GM19372 (cell line): ENCODE data around the gene KLF13.

Source experiments
- ATAC-seq: cut with Tn5 transposase; IDR thresholded peaks from one replicate; pipeline ENCODE4 v1.9.1; 2021; ENCODE audit warnings: mild to moderate bottlenecking, low read depth, moderate library complexity; ENCODE audit not compliant: unreplicated experiment

KLF13 gene

DNA sequence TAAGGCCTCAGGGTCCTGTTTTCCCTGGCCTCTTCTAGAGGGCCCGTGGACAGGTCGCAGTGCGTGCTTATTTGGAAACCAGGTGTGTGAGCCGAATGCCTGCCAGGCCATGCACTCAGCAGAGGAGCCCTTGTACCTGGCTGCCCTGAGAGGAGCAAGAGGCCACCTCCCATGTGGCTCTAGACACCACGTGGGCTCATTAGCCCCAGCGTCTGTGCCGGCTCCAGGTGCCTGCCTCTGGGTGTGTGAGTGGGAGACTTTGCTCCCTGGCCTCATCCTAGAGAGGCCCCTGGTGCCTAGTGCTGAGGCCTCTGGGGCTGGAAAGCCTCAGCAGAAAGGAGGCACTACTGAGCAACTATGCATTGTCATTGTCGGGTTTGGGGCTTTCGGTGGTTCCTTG is 50.4 kb downstream of the KLF13 start:
- ATAC-seq: no peak

DNA sequence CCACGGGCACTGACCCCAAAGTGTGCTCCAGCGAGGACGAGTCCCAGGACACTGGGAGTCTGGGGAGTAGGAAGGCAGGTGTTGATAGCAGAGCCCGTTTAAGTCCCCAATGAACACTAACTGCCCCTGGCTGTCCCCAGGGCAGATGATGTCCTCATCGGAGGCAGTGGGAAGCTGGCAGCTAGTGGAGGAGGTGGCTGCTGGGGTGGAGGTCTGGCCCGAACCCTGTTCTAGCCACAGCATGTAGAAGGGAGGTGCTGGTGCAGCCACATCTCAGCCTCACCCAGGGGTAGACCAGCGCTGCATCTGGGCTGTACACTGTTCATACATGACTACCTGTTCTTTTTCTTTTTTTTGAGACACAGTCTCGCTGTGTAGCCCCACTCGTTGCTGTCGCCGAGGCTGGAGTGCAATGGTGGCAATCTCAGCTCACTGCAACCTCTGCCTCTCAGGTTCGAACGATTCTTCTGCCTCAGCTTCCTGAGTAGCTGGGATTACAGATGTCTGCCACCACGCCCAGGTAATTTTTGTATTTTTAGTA is 51.8 kb downstream of the KLF13 start:
- no peak for ATAC-seq

DNA sequence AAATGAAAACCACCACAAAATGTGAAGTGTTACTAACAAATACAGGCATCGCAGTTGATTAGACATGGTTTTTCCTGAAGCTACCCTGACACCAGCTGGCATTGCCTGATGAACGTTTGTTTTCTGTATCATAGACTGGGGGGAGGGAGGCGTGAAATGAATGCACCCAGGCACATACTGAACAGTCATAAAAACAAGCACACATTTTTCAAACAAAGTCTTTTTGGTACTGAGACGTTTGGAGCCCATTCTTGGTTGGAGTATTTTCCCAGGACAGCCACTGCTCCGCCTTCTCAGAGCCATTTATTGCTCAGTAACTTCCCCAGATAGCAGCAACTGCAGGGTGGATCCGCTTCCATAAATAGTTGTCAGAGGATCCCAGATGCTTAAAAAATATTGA is 52.4 kb downstream of the KLF13 start:
- no peak for ATAC-seq

GRCh38 chr15:31379577-31379976 is 52.9 kb downstream of the KLF13 start:
- no peak for ATAC-seq

DNA sequence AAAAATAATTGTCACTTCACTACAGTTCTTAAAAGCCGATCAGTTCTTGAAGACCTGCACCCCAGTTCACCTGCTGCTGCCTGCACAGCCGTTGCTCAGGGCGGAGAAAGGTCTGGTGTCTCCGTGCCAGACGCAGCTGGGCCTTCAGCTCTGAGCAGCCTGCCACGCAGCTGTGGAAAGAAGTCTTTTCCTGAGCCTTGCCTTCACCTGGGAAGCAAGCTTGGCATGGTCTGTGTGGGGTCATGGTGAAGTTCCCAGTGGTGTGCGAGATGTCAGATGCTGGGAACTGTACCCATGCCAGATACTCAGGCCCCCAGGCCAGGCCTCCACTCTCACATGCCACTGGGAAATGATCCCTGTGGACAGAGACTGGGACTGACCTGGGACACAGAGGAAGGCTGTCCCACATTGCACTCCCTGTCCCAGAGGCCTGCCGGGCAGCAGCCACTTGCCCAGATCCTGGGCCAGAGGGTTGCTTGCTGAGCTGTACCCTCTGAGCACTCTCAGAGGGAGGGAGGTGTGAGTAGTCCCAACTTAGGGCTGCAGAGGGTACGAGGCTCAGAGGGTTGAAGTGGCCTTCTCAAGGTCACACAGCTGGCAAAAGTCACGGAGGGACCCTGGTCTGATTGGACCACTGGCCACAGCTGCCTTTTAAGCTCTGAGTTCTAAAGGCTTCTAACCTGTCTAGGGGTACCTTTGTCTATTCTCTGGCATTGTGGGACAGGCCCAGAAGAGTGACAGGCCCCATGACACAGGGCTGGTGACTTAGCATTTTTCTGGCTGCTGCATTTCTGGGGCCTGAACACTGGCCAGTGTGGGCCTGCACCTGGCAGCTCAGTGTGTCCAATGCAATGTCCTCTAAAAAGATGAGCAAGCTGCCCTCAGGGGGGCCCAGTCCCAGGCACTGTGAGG is 55.4 kb downstream of the KLF13 start:
- no peak for ATAC-seq

DNA sequence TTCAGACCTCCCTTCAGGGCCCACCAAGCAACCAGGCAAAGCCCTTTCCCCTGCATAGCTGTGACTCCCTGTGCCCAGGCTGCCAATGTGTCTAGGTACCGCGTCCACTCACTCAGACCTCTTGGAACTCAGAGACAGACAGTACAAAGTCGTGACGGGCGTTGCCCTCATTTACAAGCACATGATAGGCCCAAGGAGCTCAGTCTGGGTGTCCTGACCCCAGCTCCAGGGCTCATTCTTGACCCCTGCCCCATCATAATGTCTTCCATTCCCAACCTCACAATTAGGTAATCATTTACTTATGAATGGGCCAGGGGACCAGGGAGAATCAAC is 56.0 kb downstream of the KLF13 start:
- no peak for ATAC-seq

DNA sequence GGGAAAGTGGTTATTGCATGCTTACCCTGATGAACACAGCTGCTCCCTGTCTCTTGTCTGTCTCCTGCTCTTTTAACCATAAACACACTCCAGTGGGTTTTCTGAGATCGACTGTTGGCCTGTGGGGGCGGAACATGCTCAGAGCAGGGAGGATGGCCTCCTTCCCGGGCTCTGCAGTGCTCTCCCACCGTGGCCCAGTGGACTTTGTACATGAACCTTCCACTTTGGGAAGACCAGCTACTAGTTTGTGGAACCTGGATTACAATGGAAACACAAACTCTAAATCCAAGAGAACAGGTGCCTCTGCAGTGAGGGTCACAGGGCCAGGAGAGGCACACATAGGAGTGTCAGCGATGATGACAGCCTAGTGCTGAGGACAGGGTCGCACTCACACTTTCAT is 56.5 kb downstream of the KLF13 start:
- ATAC-seq: no peak

GRCh38 chr15:31384568-31384967 is 57.9 kb downstream of the KLF13 start:
- no peak for ATAC-seq

- ATAC-seq: no peak
Observed at GRCh38 chr15:31385736-31386135, 59.1 kb downstream of the KLF13 start.

- ATAC-seq: no peak
Observed at GRCh38 chr15:31387092-31387478, 60.5 kb downstream of the KLF13 start.

DNA sequence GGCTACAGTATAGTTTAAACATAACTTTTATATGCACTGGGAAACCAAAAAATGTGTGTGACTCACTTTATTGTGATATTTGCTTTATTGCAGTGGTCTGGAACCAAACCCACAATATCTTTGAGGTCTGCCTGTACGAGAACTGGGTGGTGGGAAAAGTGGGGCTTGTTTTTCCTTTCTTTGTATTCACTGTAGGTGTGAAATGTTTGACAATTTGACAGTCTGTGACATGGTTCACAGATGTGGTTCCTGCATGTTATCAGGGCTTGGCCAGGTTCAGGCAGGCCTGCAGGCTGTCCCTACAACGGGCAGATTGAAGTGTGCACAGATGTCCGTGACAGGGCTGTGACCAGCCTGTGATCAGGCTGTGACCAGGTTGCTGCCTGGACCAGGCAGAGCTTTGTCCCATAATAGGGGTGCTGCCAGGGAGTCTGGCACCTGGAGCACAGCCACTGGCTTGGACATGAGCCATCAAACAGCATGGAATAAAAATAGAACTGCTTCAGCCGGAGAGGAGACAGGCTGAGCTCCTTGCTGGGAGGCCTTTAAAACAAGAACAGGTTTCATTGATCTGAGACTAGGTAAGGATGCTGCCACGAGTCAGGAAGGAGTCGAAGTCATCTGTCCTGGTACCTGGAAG is 61.0 kb downstream of the KLF13 start:
- no peak for ATAC-seq

DNA sequence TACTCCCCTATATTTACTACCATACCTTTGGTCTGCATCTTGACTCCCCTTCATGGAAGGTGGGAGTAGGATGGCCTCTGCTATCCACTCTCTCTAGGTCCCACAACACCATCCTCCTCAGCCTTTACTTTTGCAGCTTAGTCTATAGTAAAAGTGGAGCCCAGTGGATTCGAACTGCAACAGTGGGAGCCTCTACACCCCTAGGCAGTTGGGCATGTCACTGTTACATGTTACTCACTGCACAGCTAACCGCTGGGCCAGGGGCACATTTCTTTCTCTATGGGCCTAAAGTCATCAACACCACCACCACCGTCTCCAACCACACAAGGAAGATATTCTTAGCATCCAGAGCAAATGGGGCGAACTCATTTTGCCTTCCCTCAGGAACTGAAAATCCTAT is 62.9 kb downstream of the KLF13 start:
- ATAC-seq: no peak

GRCh38 chr15:31390029-31390428 is 63.4 kb downstream of the KLF13 start:
- no peak for ATAC-seq

DNA sequence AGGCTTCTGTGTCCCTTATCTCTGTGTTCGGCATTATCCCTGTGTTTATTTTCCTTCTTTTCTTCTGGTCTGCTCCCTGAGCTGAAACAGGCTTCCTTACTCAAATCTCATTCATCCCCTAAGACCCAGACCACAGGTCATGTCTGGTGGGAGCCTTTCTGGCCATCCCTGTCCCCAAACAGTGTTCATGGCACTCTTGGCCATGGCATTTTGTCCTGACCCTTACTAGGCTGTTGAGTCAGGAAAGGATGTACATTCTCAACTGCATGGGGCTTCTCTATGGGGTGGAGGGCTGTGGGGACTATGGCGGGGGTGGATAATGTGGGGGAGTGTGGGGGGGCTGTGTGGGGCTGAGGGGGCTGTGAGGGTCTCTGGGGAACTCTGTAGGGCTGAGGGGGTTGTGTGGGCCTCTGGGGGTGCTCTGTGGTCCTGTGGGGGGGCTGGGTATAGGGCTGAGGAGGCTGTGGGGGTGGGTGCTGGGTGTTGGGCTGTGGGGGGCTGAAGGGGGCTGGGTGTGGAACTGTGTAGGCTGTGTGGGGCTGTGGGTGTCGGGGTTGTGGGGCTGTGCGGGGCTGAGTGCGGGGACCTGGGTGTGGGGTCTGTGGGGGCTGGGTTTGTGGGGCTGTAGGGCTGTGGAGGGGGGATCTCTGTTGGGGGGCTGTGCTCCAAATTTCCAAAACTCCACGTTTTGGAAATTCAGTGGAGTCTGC is 64.3 kb downstream of the KLF13 start:
- no peak for ATAC-seq

DNA sequence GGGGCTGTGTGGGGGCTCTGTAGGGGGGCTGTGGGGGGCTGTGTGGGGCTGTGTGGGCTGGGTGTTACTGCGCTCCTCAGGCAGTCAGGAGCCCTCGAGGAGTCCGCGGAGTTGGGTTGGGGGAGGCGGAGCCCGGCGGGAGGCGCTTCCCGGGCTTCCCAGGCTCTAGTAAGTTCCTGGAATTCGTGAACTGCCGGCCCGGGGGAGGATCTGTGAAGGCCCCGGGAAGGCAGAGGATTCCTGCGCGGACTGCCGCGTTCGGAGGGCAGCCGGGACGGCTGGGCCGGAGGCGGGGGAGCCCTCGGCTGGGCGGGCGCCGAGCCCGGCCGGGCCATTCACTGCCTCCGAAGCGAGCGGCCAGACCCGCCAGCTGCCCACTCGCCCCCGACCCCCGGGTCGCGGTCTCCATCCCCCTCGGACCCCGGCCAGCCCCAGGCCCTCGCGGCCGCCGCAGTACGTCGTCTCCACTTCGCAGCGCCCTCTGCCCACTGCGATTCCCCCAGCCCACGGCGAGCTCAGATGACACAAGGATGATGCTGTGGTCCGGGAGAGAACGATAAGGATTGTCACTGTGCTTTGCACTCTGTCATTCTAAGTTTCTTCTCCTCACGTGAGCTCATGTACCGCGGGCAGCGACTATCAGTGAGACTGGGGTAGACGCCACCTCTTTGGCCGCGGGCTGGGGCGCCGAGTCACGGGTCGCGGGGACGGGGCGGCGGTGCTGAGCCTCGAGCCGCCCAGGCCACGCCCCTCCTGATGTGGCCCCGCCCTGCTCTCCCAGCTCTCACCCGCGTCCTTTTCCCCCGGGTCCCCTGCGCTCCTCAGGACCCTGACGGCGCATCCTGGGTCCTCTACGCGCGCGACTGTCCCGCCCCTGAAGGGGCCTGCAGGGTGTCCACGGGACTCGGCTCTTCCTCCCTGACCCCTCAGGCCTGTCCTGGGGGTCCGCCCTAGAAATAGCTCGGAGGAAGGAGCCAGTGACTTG is 65.3 kb downstream of the KLF13 start:
- ATAC-seq: peak; percentile 78

GRCh38 chr15:31392761-31393401 is 66.2 kb downstream of the KLF13 start:
- peak; percentile 30 for ATAC-seq

GRCh38 chr15:31393444-31394091 is 66.9 kb downstream of the KLF13 start:
- no peak for ATAC-seq

- no peak for ATAC-seq
Observed at GRCh38 chr15:31396881-31397560, 70.4 kb downstream of the KLF13 start.
